Measurements from ENCODE around the gene HSD17B1. TPM values are rescaled to one million over a fixed set of nuclear protein-coding genes. Genes with fewer than 3 reads are reported as not detected.
A peak's percentile ranks its signal among the peaks of the same experiment; 100 is the strongest.

HSD17B1 gene
- total RNA-seq, 2 donors from 2014 or later, result 0.82 to 0.90 TPM

- Mint-ChIP-seq H3K4me3 (peak overlapping the region; percentile 93), H3K36me3 (ENCODE audit: low read depth) (peaks cover 54% of the 10 kb centered on the region), H3K27me3 (no peaks in the 10 kb centered on the region), H3K4me1 (peaks cover 15% of the 10 kb centered on the region), H3K27ac (peak overlapping the region; percentile 98), H3K9me3 (no peaks in the 10 kb centered on the region)
- no peak for ATAC-seq (replicated peaks)
Observed at GRCh38 chr17:42563543-42563942, 10.8 kb downstream of the HSD17B1 start.

GRCh38 chr17:42563950-42564349 lies 11.2 kb downstream of the HSD17B1 start:
- peaks cover 15% of the 10 kb centered on the region for H3K4me1 Mint-ChIP-seq
- no peak for ATAC-seq (replicated peaks)
- peak overlapping the region; percentile 98 for H3K27ac Mint-ChIP-seq
- H3K9me3 Mint-ChIP-seq, result no peaks in the 10 kb centered on the region
- H3K4me3 Mint-ChIP-seq, result peak overlapping the region; percentile 93
- H3K27me3 Mint-ChIP-seq, result no peaks in the 10 kb centered on the region
- H3K36me3 Mint-ChIP-seq (ENCODE audit: low read depth), result peaks cover 59% of the 10 kb centered on the region

DNA sequence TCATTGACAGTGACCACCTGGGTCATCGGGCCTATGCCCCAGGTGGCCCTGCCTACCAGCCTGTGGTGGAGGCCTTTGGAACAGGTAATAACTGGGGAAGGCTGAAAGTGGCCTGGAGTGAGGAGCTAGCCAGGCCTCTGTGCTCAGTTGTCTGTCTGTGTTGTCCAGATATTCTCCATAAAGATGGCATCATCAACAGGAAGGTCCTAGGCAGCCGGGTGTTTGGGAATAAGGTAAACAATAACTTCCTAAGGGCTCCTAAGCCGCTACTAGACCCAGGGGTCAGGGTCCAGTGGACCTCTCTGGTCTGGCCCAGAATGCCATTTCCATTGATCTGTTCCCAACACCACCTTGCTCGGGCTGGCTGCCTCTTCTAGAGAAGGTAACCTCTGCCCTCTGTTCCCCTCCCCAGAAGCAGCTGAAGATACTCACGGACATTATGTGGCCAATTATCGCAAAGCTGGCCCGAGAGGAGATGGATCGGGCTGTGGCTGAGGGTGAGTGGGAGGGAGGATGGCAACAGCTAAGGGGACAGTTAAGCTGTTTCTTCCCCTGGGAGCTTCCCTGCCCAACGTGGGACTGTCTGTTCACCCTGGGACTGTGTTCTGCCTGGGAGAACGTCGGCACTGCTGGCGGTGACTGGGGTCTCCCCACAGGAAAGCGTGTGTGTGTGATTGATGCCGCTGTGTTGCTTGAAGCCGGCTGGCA lies 12.2 kb downstream of the HSD17B1 start:
- no peak for ATAC-seq (replicated peaks)
- Mint-ChIP-seq H3K27ac (no peak overlapping the region), H3K9me3 (no peaks in the 10 kb centered on the region), H3K36me3 (ENCODE audit: low read depth) (peaks cover 69% of the 10 kb centered on the region), H3K4me1 (peaks cover 15% of the 10 kb centered on the region), H3K4me3 (peak overlapping the region; percentile 93), H3K27me3 (no peaks in the 10 kb centered on the region)

GRCh38 chr17:42565523-42566214 lies 12.9 kb downstream of the HSD17B1 start:
- H3K9me3 Mint-ChIP-seq, result no peaks in the 10 kb centered on the region
- H3K27ac Mint-ChIP-seq, result peak overlapping the region; percentile 91
- H3K4me3 Mint-ChIP-seq, result peak overlapping the region; percentile 93
- no peak for ATAC-seq (replicated peaks)
- no peaks in the 10 kb centered on the region for H3K27me3 Mint-ChIP-seq
- peaks cover 15% of the 10 kb centered on the region for H3K4me1 Mint-ChIP-seq
- H3K36me3 Mint-ChIP-seq (ENCODE audit: low read depth), result peaks cover 76% of the 10 kb centered on the region

DNA sequence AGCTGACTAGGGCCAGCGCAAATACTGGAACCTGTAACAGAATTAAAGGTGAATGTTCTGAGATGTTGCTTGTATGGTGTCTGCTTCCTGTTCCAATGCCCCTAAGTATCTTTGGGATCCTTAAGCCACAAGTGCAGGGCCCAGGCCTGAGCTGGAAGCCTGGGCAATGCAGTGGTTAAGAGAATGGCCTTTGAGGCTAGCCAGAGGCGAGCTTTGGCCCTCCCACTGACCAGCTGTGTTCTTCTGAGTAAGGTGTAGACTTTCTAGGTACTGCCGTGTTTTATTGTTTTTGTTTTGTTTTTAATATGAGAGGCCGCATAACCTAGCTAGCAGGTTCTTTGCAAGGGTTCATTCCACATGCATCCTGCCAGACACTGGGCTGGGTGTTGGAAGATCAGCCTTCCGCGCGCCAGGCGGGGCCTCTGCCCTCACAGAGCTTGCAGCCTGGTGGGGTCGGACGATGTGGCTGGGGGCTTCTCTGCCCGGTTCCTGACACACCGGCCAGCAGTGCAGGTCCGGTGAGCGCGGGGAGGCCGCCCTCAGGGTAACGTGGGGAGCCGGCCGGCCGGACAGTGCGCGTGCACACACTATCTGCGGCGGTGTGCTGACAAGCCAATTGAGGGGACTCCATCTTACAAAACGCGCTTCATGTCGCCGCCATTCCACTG lies 13.6 kb downstream of the HSD17B1 start:
- H3K27me3 Mint-ChIP-seq, result no peaks in the 10 kb centered on the region
- peaks cover 82% of the 10 kb centered on the region for H3K36me3 Mint-ChIP-seq (ENCODE audit: low read depth)
- peaks cover 15% of the 10 kb centered on the region for H3K4me1 Mint-ChIP-seq
- ATAC-seq (replicated peaks), result no peak
- no peaks in the 10 kb centered on the region for H3K9me3 Mint-ChIP-seq
- H3K4me3 Mint-ChIP-seq, result peak overlapping the region; percentile 93
- peak overlapping the region; percentile 91 for H3K27ac Mint-ChIP-seq

GRCh38 chr17:42566883-42567573 lies 14.3 kb downstream of the HSD17B1 start, which contains the start of gene MLX:
TSS of gene MLX (plus strand) at chr17:42567100. CDS start at chr17:42567125, 25 bp downstream.
- no peaks in the 10 kb centered on the region for H3K27me3 Mint-ChIP-seq
- peaks cover 10% of the 10 kb centered on the region for H3K4me1 Mint-ChIP-seq
- H3K4me3 Mint-ChIP-seq, result peak within 1 kb of the TSS; percentile 93
- H3K9me3 Mint-ChIP-seq, result no peaks in the 10 kb centered on the region
- peak within 1 kb of the TSS; percentile 91 for H3K27ac Mint-ChIP-seq
- ATAC-seq (replicated peaks), result peak; percentile 76
- peaks cover 84% of the 10 kb centered on the region for H3K36me3 Mint-ChIP-seq (ENCODE audit: low read depth)

DNA sequence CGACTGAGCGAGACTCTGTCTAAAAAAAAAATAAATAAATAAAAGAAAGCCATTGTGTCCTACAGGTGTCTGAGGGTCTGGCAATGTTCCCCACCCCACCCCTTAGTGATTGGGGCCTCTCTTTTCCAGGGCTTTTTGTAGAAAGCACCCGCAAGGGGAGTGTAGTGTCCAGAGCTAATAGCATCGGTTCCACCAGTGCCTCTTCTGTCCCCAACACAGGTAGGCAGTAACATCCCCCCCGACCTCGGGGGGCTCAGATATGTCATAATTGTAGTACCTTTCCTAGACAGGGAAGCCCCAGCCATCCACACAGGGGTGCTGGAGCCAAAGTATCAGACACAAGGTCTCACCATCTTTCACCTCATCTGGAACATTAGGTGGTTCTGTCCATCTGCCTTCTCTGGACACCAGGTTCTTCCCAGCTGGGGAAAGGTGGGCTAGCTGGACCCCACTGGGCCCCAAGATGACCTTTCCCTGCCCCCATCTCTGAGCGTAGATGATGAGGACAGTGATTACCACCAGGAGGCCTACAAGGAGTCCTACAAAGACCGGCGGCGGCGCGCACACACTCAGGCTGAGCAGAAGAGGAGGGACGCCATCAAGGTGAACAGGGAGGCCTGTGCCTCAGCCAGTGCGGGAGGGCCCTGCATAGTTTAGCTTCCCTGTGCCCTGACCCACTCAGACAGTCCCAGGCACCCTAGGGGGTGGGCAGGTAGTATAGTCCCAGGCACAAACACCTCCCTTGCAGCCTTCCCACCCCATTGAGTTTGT lies 15.8 kb downstream of the HSD17B1 start:
- Mint-ChIP-seq H3K9me3 (no peaks in the 10 kb centered on the region), H3K27ac (no peak overlapping the region), H3K27me3 (no peaks in the 10 kb centered on the region), H3K4me3 (peak overlapping the region; percentile 93), H3K4me1 (peaks cover 9% of the 10 kb centered on the region), H3K36me3 (ENCODE audit: low read depth) (peaks cover 89% of the 10 kb centered on the region)
- ATAC-seq (replicated peaks), result no peak

GRCh38 chr17:42571435-42572225 lies 18.9 kb downstream of the HSD17B1 start:
- ATAC-seq (replicated peaks), result no peak
- H3K4me3 Mint-ChIP-seq, result no peak overlapping the region
- H3K27ac Mint-ChIP-seq, result no peak overlapping the region
- H3K4me1 Mint-ChIP-seq, result peaks cover 18% of the 10 kb centered on the region
- H3K36me3 Mint-ChIP-seq (ENCODE audit: low read depth), result peaks cover 97% of the 10 kb centered on the region
- H3K9me3 Mint-ChIP-seq, result no peaks in the 10 kb centered on the region
- H3K27me3 Mint-ChIP-seq, result no peaks in the 10 kb centered on the region

DNA sequence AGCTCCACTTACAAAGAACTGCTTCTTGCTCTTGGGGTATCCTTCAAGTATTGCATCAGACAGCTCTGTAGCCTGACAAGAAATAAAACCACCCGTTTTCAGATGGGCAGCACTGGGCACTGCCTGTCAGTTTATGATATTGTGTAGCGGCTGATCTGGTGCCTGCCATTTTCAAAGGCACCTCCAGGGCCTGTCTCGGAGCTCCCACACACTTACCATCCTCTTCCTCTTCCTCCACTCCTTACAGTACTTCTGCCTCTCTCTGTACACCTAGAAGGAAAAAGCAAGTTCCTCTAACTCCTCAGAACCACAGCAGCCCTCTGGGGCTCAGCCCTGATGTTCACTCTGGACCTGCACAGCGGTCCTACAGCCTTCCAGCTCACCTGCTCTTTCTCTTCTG lies 20.4 kb downstream of the HSD17B1 start:
- Mint-ChIP-seq H3K27ac (peak overlapping the region; percentile 5), H3K36me3 (ENCODE audit: low read depth) (peaks cover 97% of the 10 kb centered on the region), H3K4me1 (peaks cover 18% of the 10 kb centered on the region), H3K27me3 (no peaks in the 10 kb centered on the region), H3K9me3 (no peaks in the 10 kb centered on the region), H3K4me3 (no peak overlapping the region)
- ATAC-seq (replicated peaks), result no peak

- Mint-ChIP-seq H3K4me1 (peaks cover 18% of the 10 kb centered on the region), H3K9me3 (no peaks in the 10 kb centered on the region), H3K27ac (no peak overlapping the region), H3K27me3 (no peaks in the 10 kb centered on the region), H3K4me3 (no peak overlapping the region), H3K36me3 (ENCODE audit: low read depth) (peaks cover 89% of the 10 kb centered on the region)
- ATAC-seq (replicated peaks), result no peak
Observed at GRCh38 chr17:42574463-42574862, 21.7 kb downstream of the HSD17B1 start.

- Mint-ChIP-seq H3K4me3 (peak overlapping the region; percentile 91), H3K9me3 (no peaks in the 10 kb centered on the region), H3K36me3 (ENCODE audit: low read depth) (peaks cover 89% of the 10 kb centered on the region), H3K4me1 (peaks cover 18% of the 10 kb centered on the region), H3K27me3 (no peaks in the 10 kb centered on the region), H3K27ac (peak overlapping the region; percentile 95)
- peak; percentile 8 for ATAC-seq (replicated peaks)
Observed at GRCh38 chr17:42577140-42577531, 24.4 kb downstream of the HSD17B1 start.

DNA sequence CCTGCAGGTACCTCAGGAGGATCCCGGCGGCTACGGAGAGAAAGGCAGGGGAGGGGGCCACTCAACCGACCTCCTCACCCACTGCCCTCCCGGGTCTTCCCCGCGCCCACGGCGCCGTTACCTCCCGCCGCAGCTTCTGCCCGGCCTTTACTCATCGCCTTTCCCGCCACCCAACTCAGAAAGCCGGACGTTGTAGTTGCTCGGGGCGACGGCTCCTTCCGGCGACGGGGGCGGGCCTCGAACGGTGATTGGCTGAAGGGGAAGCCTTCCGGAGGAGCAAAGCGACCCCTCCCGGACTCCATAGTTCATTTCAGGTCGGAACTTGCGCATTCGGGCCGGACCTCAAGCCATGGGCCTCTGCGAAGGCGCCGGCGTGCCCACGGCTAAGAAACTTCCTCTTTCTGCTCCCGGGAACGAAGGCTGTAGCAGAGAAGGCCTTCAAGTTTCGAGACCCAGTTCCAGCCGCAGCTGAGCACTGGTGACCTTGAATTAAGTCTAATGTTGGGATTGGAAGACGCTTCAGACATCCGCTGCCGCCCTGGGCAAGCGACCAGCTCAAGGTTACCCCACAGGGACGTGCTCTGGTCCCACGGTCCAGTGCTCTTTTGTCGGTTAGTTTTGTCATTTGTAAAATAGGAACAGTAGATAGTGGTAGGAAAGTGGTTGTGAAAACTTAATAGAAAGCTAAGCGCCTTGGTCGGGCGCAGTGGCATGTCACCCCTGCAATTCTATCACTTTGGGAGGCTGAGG lies 25.0 kb downstream of the HSD17B1 start, which contains the start of gene PSMC3IP:
PSMC3IP (minus strand) TSS at position 198 of the 750 bp plus-strand sequence; CDS start at position 155, 43 bp downstream.
- H3K4me3 Mint-ChIP-seq, result peak within 1 kb of the TSS; percentile 91
- peaks cover 18% of the 10 kb centered on the region for H3K4me1 Mint-ChIP-seq
- H3K36me3 Mint-ChIP-seq (ENCODE audit: low read depth), result peaks cover 89% of the 10 kb centered on the region
- peak; percentile 97 for ATAC-seq (replicated peaks)
- H3K27ac Mint-ChIP-seq, result peak within 1 kb of the TSS; percentile 95
- H3K27me3 Mint-ChIP-seq, result no peaks in the 10 kb centered on the region
- H3K9me3 Mint-ChIP-seq, result no peaks in the 10 kb centered on the region

All from activated T-helper 17 cell treated with anti-CD3 and anti-CD28 coated beads, Interleukin-2, amount 50 U/mL, for 72 hours (primary cell).